DMS79 (cell line): Measurements from ENCODE around the gene GOLGA6L9.
"Not testable (repeated sequence)": the region's sequence is repeated elsewhere in the genome, so short reads cannot be mapped to it uniquely, and the experiment has no call there.

ENCODE experiments used
- DNase-seq: peaks from one replicate; lab custom pipeline; 2025; lab: John Stamatoyannopoulos, UW

GOLGA6L9 gene

GRCh38 chr15:82429693-82430092 is at the start of gene GOLGA6L9:
Gene GOLGA6L9, plus strand, starts transcription at chr15:82429816. Its CDS starts 264 bp downstream, at chr15:82430080.
- DNase-seq = not testable (repeated sequence)

GRCh38 chr15:82381330-82381955 is 48.2 kb upstream of the GOLGA6L9 start:
- not testable (repeated sequence) for DNase-seq

GRCh38 chr15:82387209-82387608 is 42.4 kb upstream of the GOLGA6L9 start:
- not testable (repeated sequence) for DNase-seq

- not testable (repeated sequence) for DNase-seq
Observed at GRCh38 chr15:82390152-82390551, 39.5 kb upstream of the GOLGA6L9 start.

- DNase-seq = not testable (repeated sequence)
Observed at GRCh38 chr15:82392077-82392476, 37.5 kb upstream of the GOLGA6L9 start.

- no peak for DNase-seq
Observed at GRCh38 chr15:82393671-82394070, 35.9 kb upstream of the GOLGA6L9 start.

- DNase-seq = not testable (repeated sequence)
Observed at GRCh38 chr15:82395788-82396187, 33.8 kb upstream of the GOLGA6L9 start.

GRCh38 chr15:82397817-82398216 is 31.8 kb upstream of the GOLGA6L9 start:
- no peak for DNase-seq

GRCh38 chr15:82398785-82399184 is 30.8 kb upstream of the GOLGA6L9 start:
- no peak for DNase-seq

- DNase-seq = not testable (repeated sequence)
Observed at GRCh38 chr15:82399366-82400103, 30.1 kb upstream of the GOLGA6L9 start.

GRCh38 chr15:82401918-82402317 is 27.7 kb upstream of the GOLGA6L9 start:
- not testable (repeated sequence) for DNase-seq

GRCh38 chr15:82402341-82402740 is 27.3 kb upstream of the GOLGA6L9 start:
- not testable (repeated sequence) for DNase-seq

GRCh38 chr15:82406211-82406610 is 23.4 kb upstream of the GOLGA6L9 start:
- DNase-seq = not testable (repeated sequence)

GRCh38 chr15:82410306-82410705 is 19.3 kb upstream of the GOLGA6L9 start:
- not testable (repeated sequence) for DNase-seq

GRCh38 chr15:82411595-82411994 is 18.0 kb upstream of the GOLGA6L9 start:
- DNase-seq = not testable (repeated sequence)

- not testable (repeated sequence) for DNase-seq
Observed at GRCh38 chr15:82414525-82415191, 15.0 kb upstream of the GOLGA6L9 start.

GRCh38 chr15:82420516-82420915 is 9.1 kb upstream of the GOLGA6L9 start:
- not testable (repeated sequence) for DNase-seq

- not testable (repeated sequence) for DNase-seq
Observed at GRCh38 chr15:82420966-82421365, 8.7 kb upstream of the GOLGA6L9 start.

- DNase-seq = not testable (repeated sequence)
Observed at GRCh38 chr15:82427117-82427516, 2.5 kb upstream of the GOLGA6L9 start.

- not testable (repeated sequence) for DNase-seq
Observed at GRCh38 chr15:82445420-82445819, 15.8 kb downstream of the GOLGA6L9 start.

- DNase-seq = not testable (repeated sequence)
Observed at GRCh38 chr15:82457336-82457735, 27.7 kb downstream of the GOLGA6L9 start.

- not testable (repeated sequence) for DNase-seq
Observed at GRCh38 chr15:82465629-82466028, 36.0 kb downstream of the GOLGA6L9 start.

- not testable (repeated sequence) for DNase-seq
Observed at GRCh38 chr15:82468205-82468604, 38.6 kb downstream of the GOLGA6L9 start.
